GM21360 (cell line): ENCODE measurements around the gene HCK.
A peak's percentile ranks its signal among the peaks of the same experiment; 100 is the strongest.
"Not testable (repeated sequence)": the region's sequence is repeated elsewhere in the genome, so short reads cannot be mapped to it uniquely, and the experiment has no call there.

Source experiments
- ATAC-seq: cut with Tn5 transposase; IDR thresholded peaks from one replicate; pipeline ENCODE4 v1.9.1; 2021; ENCODE audit warnings: mild to moderate bottlenecking, moderate library complexity; ENCODE audit not compliant: unreplicated experiment

The HCK gene

GRCh38 chr20:32089637-32090362 lies 37.8 kb downstream of the HCK start:
- no peak for ATAC-seq

GRCh38 chr20:32091888-32092346 lies 39.9 kb downstream of the HCK start:
- no peak for ATAC-seq

GRCh38 chr20:32098786-32099185 lies 46.7 kb downstream of the HCK start:
- ATAC-seq, result no peak

- no peak for ATAC-seq
Observed at GRCh38 chr20:32108814-32109391, 56.9 kb downstream of the HCK start.

- peak; percentile 67 for ATAC-seq
Observed at GRCh38 chr20:32109392-32110172, 57.5 kb downstream of the HCK start, which contains the start of gene TM9SF4. TSS of gene TM9SF4 (plus strand) at chr20:32109714. CDS start at chr20:32109741, 27 bp downstream.

- ATAC-seq, result no peak
Observed at GRCh38 chr20:32110173-32110704, 58.2 kb downstream of the HCK start.

GRCh38 chr20:32110727-32111126 lies 58.7 kb downstream of the HCK start:
- no peak for ATAC-seq

GRCh38 chr20:32111156-32111686 lies 59.2 kb downstream of the HCK start:
- ATAC-seq, result no peak

- ATAC-seq, result no peak
Observed at GRCh38 chr20:32111753-32112152, 59.7 kb downstream of the HCK start.

GRCh38 chr20:32112841-32113240 lies 60.8 kb downstream of the HCK start:
- no peak for ATAC-seq

- no peak for ATAC-seq
Observed at GRCh38 chr20:32113591-32114260, 61.7 kb downstream of the HCK start.

- no peak for ATAC-seq
Observed at GRCh38 chr20:32114305-32114960, 62.4 kb downstream of the HCK start.

- ATAC-seq, result no peak
Observed at GRCh38 chr20:32115211-32115767, 63.2 kb downstream of the HCK start.

- ATAC-seq, result no peak
Observed at GRCh38 chr20:32116079-32116521, 64.1 kb downstream of the HCK start.

- ATAC-seq, result not testable (repeated sequence)
Observed at GRCh38 chr20:32116796-32117195, 64.8 kb downstream of the HCK start.

GRCh38 chr20:32118427-32118826 lies 66.4 kb downstream of the HCK start:
- not testable (repeated sequence) for ATAC-seq

- ATAC-seq, result no peak
Observed at GRCh38 chr20:32119734-32120133, 67.7 kb downstream of the HCK start.

- not testable (repeated sequence) for ATAC-seq
Observed at GRCh38 chr20:32121908-32122307, 69.9 kb downstream of the HCK start.

GRCh38 chr20:32123088-32123487 lies 71.0 kb downstream of the HCK start:
- no peak for ATAC-seq
